IMR-90 (cell line): ENCODE results near the gene PDE4B. TPM values are rescaled to one million over a fixed set of nuclear protein-coding genes. Genes with fewer than 3 reads are reported as not detected.
"Not testable (repeated sequence)": the region's sequence is repeated elsewhere in the genome, so short reads cannot be mapped to it uniquely, and the experiment has no call there.

Source experiments
- ATAC-seq: fragments of 200-7000 bp; cut with Tn5 transposase; 2 replicates; pipeline ENCODE4 v1.9.1; 2020; ENCODE audit warnings: low read depth, mild to moderate bottlenecking, moderate library complexity
- BruUV-seq: library from RNA; stranded (reverse); fragments of 400-500 nt; replicated peaks from 2 replicates; lab custom pipeline; 2021; lab: Mats Ljungman, UMichigan
- CTCF ChIA-PET: fragments of 300-600 bp; formaldehyde crosslinking; extraction: SDS; loops from one replicate; lab custom pipeline; 2021; ENCODE audit warnings: antibody characterized with exemption; lab: Yijun Ruan, JAX
- POLR2A ChIA-PET: fragments of 300-600 bp; sonication (Branson Sonifier 250); formaldehyde crosslinking; loops from one replicate; lab custom pipeline; 2022; ENCODE audit warnings: antibody characterized with exemption; ENCODE audit not compliant: unreplicated experiment; lab: Charles Lee
- DNase-seq: peaks from one replicate; pipeline ENCODE4 v3.0.0; 2013
- H2AFZ ChIP-seq: replicated peaks from 2 replicates; pipeline ENCODE3; 2013; ENCODE audit warnings: low read length, mild to moderate bottlenecking; ENCODE audit not compliant: poor library complexity
- H2AK5ac ChIP-seq: 2 replicates; pipeline ENCODE4 v1.6.1; 2013; ENCODE audit warnings: low read depth, low read length, inconsistent platforms
- H2AK9ac ChIP-seq: replicated peaks from 2 replicates; pipeline ENCODE3; 2013; ENCODE audit warnings: mild to moderate bottlenecking, low read depth, low read length, moderate library complexity; ENCODE audit not compliant: poor library complexity
- H2BK120ac ChIP-seq: 2 replicates; pipeline ENCODE4 v1.6.1; 2013; ENCODE audit warnings: low read depth, low read length, inconsistent platforms
- H2BK15ac ChIP-seq: 3 replicates; pipeline ENCODE4 v1.6.1; 2013; ENCODE audit warnings: low read depth, low read length, inconsistent platforms
- H2BK20ac ChIP-seq: 2 replicates; pipeline ENCODE4 v1.6.1; 2013; ENCODE audit warnings: low read depth, mild to moderate bottlenecking, inconsistent platforms, low read length, moderate library complexity
- H2BK5ac ChIP-seq: 2 replicates; pipeline ENCODE4 v1.6.1; 2013; ENCODE audit warnings: mild to moderate bottlenecking, low read depth, low read length, inconsistent platforms; ENCODE audit not compliant: poor library complexity, severe bottlenecking
- H3K14ac ChIP-seq: replicated peaks from 2 replicates; pipeline ENCODE4 v1.6.1; 2013; ENCODE audit warnings: low read depth, low read length, inconsistent platforms
- H3K18ac ChIP-seq: 2 replicates; pipeline ENCODE4 v1.6.1; 2013; ENCODE audit warnings: low read depth, low read length, control low read depth
- H3K23ac ChIP-seq: 2 replicates; pipeline ENCODE4 v1.6.1; 2013; ENCODE audit warnings: low read depth, low read length, inconsistent platforms
- H3K27ac ChIP-seq: 2 replicates; pipeline ENCODE4 v1.5.1; 2013; ENCODE audit warnings: mild to moderate bottlenecking, control low read depth, low read length; ENCODE audit not compliant: insufficient read depth
- H3K27me3 ChIP-seq: 2 replicates; pipeline ENCODE4 v1.6.1; 2013; ENCODE audit warnings: low read length; ENCODE audit not compliant: control insufficient read depth, insufficient read depth
- H3K36me3 ChIP-seq: 2 replicates; pipeline ENCODE4 v1.6.1; 2013; ENCODE audit warnings: low read length, mixed read lengths; ENCODE audit not compliant: control insufficient read depth, insufficient read depth
- H3K4ac ChIP-seq: 2 replicates; pipeline ENCODE4 v1.6.1; 2013; ENCODE audit warnings: low read depth, low read length, inconsistent platforms
- H3K4me1 ChIP-seq: 2 replicates; pipeline ENCODE4 v1.6.1; 2013; ENCODE audit warnings: low read length, mixed read lengths; ENCODE audit not compliant: control insufficient read depth, insufficient read depth
- H3K4me2 ChIP-seq: 2 replicates; pipeline ENCODE4 v1.6.1; 2013; ENCODE audit warnings: low read depth, mild to moderate bottlenecking, control low read depth, low read length, moderate library complexity
- H3K4me3 ChIP-seq: 2 replicates; pipeline ENCODE4 v1.5.1; 2013; ENCODE audit warnings: low read depth, mild to moderate bottlenecking, control low read depth, low read length, moderate library complexity; ENCODE audit not compliant: insufficient read depth
- H3K56ac ChIP-seq: 2 replicates; pipeline ENCODE4 v1.6.1; 2013; ENCODE audit warnings: low read length, inconsistent platforms; ENCODE audit not compliant: insufficient read depth; ENCODE audit errors: extremely low read depth
- H3K79me1 ChIP-seq, 2 experiments: 2 replicates each; pipeline ENCODE4 v1.6.1; 2013; ENCODE audit warnings: low read length in 2 of 2, inconsistent platforms in 1 of 2, low read depth in 1 of 2
- H3K9ac ChIP-seq: 2 replicates; pipeline ENCODE4 v1.6.1; 2013; ENCODE audit warnings: low read depth, low read length, control low read depth
- H3K9me1 ChIP-seq: 2 replicates; pipeline ENCODE4 v1.6.1; 2013; ENCODE audit warnings: low read length, inconsistent platforms; ENCODE audit not compliant: insufficient read depth
- H3K9me3 ChIP-seq: 2 replicates; pipeline ENCODE4 v1.6.1; 2013; ENCODE audit warnings: low read length; ENCODE audit not compliant: control insufficient read depth, insufficient read depth
- H4K20me1 ChIP-seq: 2 replicates; pipeline ENCODE4 v1.6.1; 2013; ENCODE audit warnings: low read length, inconsistent platforms; ENCODE audit not compliant: insufficient read depth
- H4K5ac ChIP-seq: 2 replicates; pipeline ENCODE4 v1.6.1; 2013; ENCODE audit warnings: mild to moderate bottlenecking, low read depth, low read length, control low read depth
- H4K8ac ChIP-seq, 2 experiments: 2 replicates each; pipeline ENCODE4 v1.6.1; 2013; ENCODE audit warnings: low read depth in 2 of 2, low read length in 2 of 2, control low read depth in 1 of 2, inconsistent platforms in 1 of 2
- H4K91ac ChIP-seq: 2 replicates; pipeline ENCODE4 v1.6.1; 2013; ENCODE audit warnings: low read depth, low read length, inconsistent platforms; ENCODE audit not compliant: insufficient read depth
- WGBS, 2 experiments: methylation state at CpG; one replicate each; pipeline versions ENCODE4 v1.1.5 to v1.1.7; 2013; ENCODE audit warnings: missing lambda C conversion rate in 2 of 2; ENCODE audit not compliant: insufficient read length in 1 of 2; ENCODE audit errors: extremely low coverage in 2 of 2; 5-methylcytosine and 5-hydroxymethylcytosine counted together
- dilution Hi-C: fragments of 300-500 bp; cut with HindIII; formaldehyde crosslinking; loops from one replicate; pipeline ENCODE4 v1.14.3; 2018; ENCODE audit warnings: low sequenced_read_pairs; ENCODE audit not compliant: unreplicated experiment
- in situ Hi-C: fragments of 300-500 bp; cut with MboI; formaldehyde crosslinking; loops from 3 replicates; pipeline ENCODE4 v1.14.3; 2019; ENCODE audit warnings: low sequenced_read_pairs, inconsistent platforms, mixed read lengths
- intact Hi-C: fragments of 100-400 bp; cut with micrococcal nuclease; formaldehyde crosslinking; loops from 2 replicates; pipeline ENCODE4 v1.10.0; 2022
- polyA plus RNA-seq, 3 experiments: library from polyadenylated mRNA; depleted of rRNA; stranded (reverse); fragments of >200 nt; gene quantifications; 2 replicates each; pipeline ENCODE4 v1.2.3, GENCODE V29; 2012; ENCODE audit warnings: low replicate concordance in 1 of 3
- total RNA-seq: library from RNA; depleted of rRNA; stranded (reverse); fragments of >200 nt; gene quantifications from 2 replicates; pipeline ENCODE4 v1.2.3, GENCODE V29; 2012

Gene PDE4B
- total and polyA plus RNA-seq, 2 of the 4 experiments (the other 2 are of a cell fraction), result 5.8 to 21.3 TPM

GRCh38 chr1:66322462-66322861 lies 529.8 kb downstream of the PDE4B start:
- in situ Hi-C loops, H2BK20ac ChIP-seq, dilution Hi-C loops, H4K8ac ChIP-seq, H3K18ac ChIP-seq, CTCF ChIA-PET, H3K27ac ChIP-seq, H4K91ac ChIP-seq, DNase-seq, H3K4ac ChIP-seq, H3K79me1 ChIP-seq, H3K4me3 ChIP-seq, H2BK15ac ChIP-seq, H3K23ac ChIP-seq, H2BK120ac ChIP-seq, H4K5ac ChIP-seq, H3K27me3 ChIP-seq, H2AK9ac ChIP-seq, H4K20me1 ChIP-seq, H3K14ac ChIP-seq, H3K9me1 ChIP-seq, H3K9me3 ChIP-seq, H3K36me3 ChIP-seq, POLR2A ChIA-PET, intact Hi-C loops, H3K4me2 ChIP-seq, H2BK5ac ChIP-seq, H3K4me1 ChIP-seq, H3K9ac ChIP-seq, ATAC-seq, H2AK5ac ChIP-seq, H2AFZ ChIP-seq, H3K56ac ChIP-seq, BruUV-seq: not testable (repeated sequence)
- no CpG with 5 or more reads among the region's 2 CpGs for WGBS, 2 experiments
